Activated CD8-positive, alpha-beta memory T cell treated with anti-CD3 and anti-CD28 coated beads for 36 hours (primary cell): Measurements from ENCODE around the gene DYRK3. TPM values are rescaled to one million over a fixed set of nuclear protein-coding genes. Genes with fewer than 3 reads are reported as not detected.

Experiments
- CTCF ChIA-PET: fragments of 350-600 bp; sonication (Branson Sonifier 250); formaldehyde crosslinking; loops from one replicate; lab custom pipeline; 2021; ENCODE audit warnings: antibody characterized with exemption; lab: Charles Lee
- POLR2A ChIA-PET: fragments of 350-600 bp; sonication (Branson Sonifier 250); formaldehyde crosslinking; loops from one replicate; lab custom pipeline; 2021; ENCODE audit warnings: antibody characterized with exemption; lab: Charles Lee
- total RNA-seq, 2 experiments: library from RNA; stranded (reverse); gene quantifications; one replicate each; pipeline ENCODE4 v1.2.3, GENCODE V29; 2021

The DYRK3 gene
- total RNA-seq, result 10 to 100 TPM; 12.7 to 14.4 TPM

GRCh38 chr1:206635080-206635977, at the start of gene DYRK3:
Gene DYRK3, plus strand, starts transcription at chr1:206635536. Its CDS starts 168 bp downstream, at chr1:206635704.
- POLR2A ChIA-PET, result interaction anchor here (0.5 to 1.2 kb wide), 6 partner anchors 23 to 128 kb away, joined by 3 to 8 read pairs (median 4); partner anchors contain the start of genes EIF2D and RASSF5
- CTCF ChIA-PET, result interaction anchor here (0.6 to 7.4 kb wide), 26 partner anchors 10 to 297 kb away, joined by 3 to 76 read pairs (median 4); partner anchors contain the start of gene EIF2D

GRCh38 chr1:206586501-206587445, 48.6 kb upstream of the DYRK3 start:
- POLR2A ChIA-PET, result interaction anchor here (1.2 kb wide), 1 partner anchor 24 kb away, joined by 3 read pairs; no protein-coding TSS in a partner anchor
- CTCF ChIA-PET, result interaction anchor here (0.7 to 19.2 kb wide), 11 partner anchors 11 to 125 kb away, joined by 3 to 417 read pairs (median 4); partner anchors contain the start of gene EIF2D

- CTCF ChIA-PET, result interaction anchor here (1.0 to 19.2 kb wide), 6 partner anchors 28 to 98 kb away, joined by 3 to 417 read pairs (median 6); no protein-coding TSS in a partner anchor
- POLR2A ChIA-PET, result interaction anchor here (1.2 kb wide), 1 partner anchor 25 kb away, joined by 3 read pairs; no protein-coding TSS in a partner anchor
These were observed 47.4 kb upstream of the DYRK3 start for GRCh38 chr1:206587904-206588303.

- POLR2A ChIA-PET, result interaction anchor here (1.2 kb wide), 1 partner anchor 37 kb away, joined by 3 read pairs; no protein-coding TSS in a partner anchor
These were observed 46.8 kb upstream of the DYRK3 start for GRCh38 chr1:206588492-206588891.

GRCh38 chr1:206589206-206589605, 46.1 kb upstream of the DYRK3 start:
- ChIA-PET CTCF (interaction anchor here (1.3 to 19.2 kb wide), 5 partner anchors 9 to 99 kb away, joined by 5 to 417 read pairs (median 8); no protein-coding TSS in a partner anchor), POLR2A (interaction anchor here (0.8 to 1.2 kb wide), 3 partner anchors 9 to 43 kb away, joined by 3 read pairs; no protein-coding TSS in a partner anchor)

More at GRCh38 chr1:206588492-206588891, 46.8 kb upstream of the DYRK3 start:
- CTCF ChIA-PET, result interaction anchor here (1.3 to 19.2 kb wide), 5 partner anchors 8 to 99 kb away, joined by 5 to 417 read pairs (median 8); no protein-coding TSS in a partner anchor

- POLR2A ChIA-PET, result interaction anchor here (1.4 kb wide), 1 partner anchor 12 kb away, joined by 3 read pairs; no protein-coding TSS in a partner anchor
- CTCF ChIA-PET, result interaction anchor here (1.6 to 19.2 kb wide), 3 partner anchors 10 to 45 kb away, joined by 6 to 417 read pairs (median 12); no protein-coding TSS in a partner anchor
These were observed 45.1 kb upstream of the DYRK3 start for GRCh38 chr1:206590025-206590758.

GRCh38 chr1:206591226-206591625, 44.1 kb upstream of the DYRK3 start:
- POLR2A ChIA-PET, result interaction anchor here (0.7 to 2.3 kb wide), 3 partner anchors 13 to 73 kb away, joined by 3 to 5 read pairs (median 4); no protein-coding TSS in a partner anchor
- CTCF ChIA-PET, result interaction anchor here (0.6 to 2.2 kb wide), 12 partner anchors 10 to 112 kb away, joined by 3 to 11 read pairs (median 3); partner anchors contain the start of gene DYRK3

- ChIA-PET POLR2A (interaction anchor here (0.7 to 2.3 kb wide), 3 partner anchors 13 to 72 kb away, joined by 3 to 5 read pairs (median 4); no protein-coding TSS in a partner anchor), CTCF (interaction anchor here (0.6 to 2.2 kb wide), 15 partner anchors 8 to 112 kb away, joined by 3 to 11 read pairs (median 3); partner anchors contain the start of gene DYRK3)
These were observed 43.6 kb upstream of the DYRK3 start for GRCh38 chr1:206591696-206592095.

- POLR2A ChIA-PET, result interaction anchor here (2.3 kb wide), 1 partner anchor 41 kb away, joined by 5 read pairs; no protein-coding TSS in a partner anchor
- CTCF ChIA-PET, result interaction anchor here (0.6 to 2.2 kb wide), 7 partner anchors 16 to 338 kb away, joined by 3 to 10 read pairs (median 4); partner anchors contain the start of gene EIF2D
These were observed 41.9 kb upstream of the DYRK3 start for GRCh38 chr1:206593351-206593925.

GRCh38 chr1:206595581-206596318, 39.6 kb upstream of the DYRK3 start:
- CTCF ChIA-PET, result interaction anchor here (1.7 kb wide), 1 partner anchor 16 kb away, joined by 6 read pairs; the partner anchor contains the start of gene EIF2D
- POLR2A ChIA-PET, result interaction anchor here (1.1 kb wide), 1 partner anchor 105 kb away, joined by 3 read pairs; no protein-coding TSS in a partner anchor

GRCh38 chr1:206596319-206596666, 39.0 kb upstream of the DYRK3 start:
- POLR2A ChIA-PET, result no interaction called here

GRCh38 chr1:206600527-206600926, 34.8 kb upstream of the DYRK3 start:
- POLR2A ChIA-PET, result no interaction called here
- CTCF ChIA-PET, result interaction anchor here (2.0 to 2.3 kb wide), 2 partner anchors 64 to 139 kb away, joined by 6 to 7 read pairs; no protein-coding TSS in a partner anchor

More at GRCh38 chr1:206596319-206596666, 39.0 kb upstream of the DYRK3 start:
- CTCF ChIA-PET, result no interaction called here

GRCh38 chr1:206604861-206605260, 30.5 kb upstream of the DYRK3 start:
- ChIA-PET POLR2A (no interaction called here), CTCF (interaction anchor here (8.2 kb wide), 1 partner anchor 58 kb away, joined by 46 read pairs; no protein-coding TSS in a partner anchor)

- ChIA-PET POLR2A (no interaction called here), CTCF (interaction anchor here (2.3 to 8.2 kb wide), 2 partner anchors 8 to 56 kb away, joined by 7 to 46 read pairs; no protein-coding TSS in a partner anchor)
These were observed 28.5 kb upstream of the DYRK3 start for GRCh38 chr1:206606867-206607266.

GRCh38 chr1:206608108-206608698, 27.1 kb upstream of the DYRK3 start:
- ChIA-PET POLR2A (no interaction called here), CTCF (interaction anchor here (0.5 to 8.2 kb wide), 7 partner anchors 10 to 71 kb away, joined by 3 to 46 read pairs (median 4); partner anchors contain the start of gene DYRK3)
